CD14-positive monocyte (primary cell): Measurements from ENCODE around the gene MINDY3. TPM values are rescaled to one million over a fixed set of nuclear protein-coding genes. Genes with fewer than 3 reads are reported as not detected.

Experiments
- DNase-seq, 3 donors: peaks; one replicate each; pipeline ENCODE4 v3.0.0-alpha.2; 2011 to 2022
- H2AFZ ChIP-seq: 2 replicates; pipeline ENCODE4 v1.6.0; 2012; ENCODE audit warnings: mild to moderate bottlenecking, low read depth, low read length, inconsistent platforms; ENCODE audit not compliant: insufficient read depth, poor library complexity, severe bottlenecking
- H3K27ac ChIP-seq, 2 donors: 1 replicate in 1 of 2; 2 replicates in 1 of 2; pipeline ENCODE4 v1.5.1; 2012 to 2013; ENCODE audit warnings: low read length in 2 of 2, control low read depth in 1 of 2, inconsistent platforms in 1 of 2, low read depth in 1 of 2, mild to moderate bottlenecking in 1 of 2
- H3K27me3 ChIP-seq, 2 donors: one replicate each; pipeline versions ENCODE4 v1.6.0 to v1.6.1; 2011 to 2013; ENCODE audit warnings: low read length in 2 of 2; ENCODE audit not compliant: control insufficient read depth in 2 of 2, insufficient read depth in 2 of 2
- H3K36me3 ChIP-seq, 2 donors: replicated peaks in 1 of 2; 1 replicate in 1 of 2; 2 replicates in 1 of 2; pipeline versions ENCODE4 v1.5.1 to v1.6.1; 2012 to 2013; ENCODE audit warnings: low read length in 2 of 2, control low read depth in 1 of 2, inconsistent platforms in 1 of 2, mild to moderate bottlenecking in 1 of 2; ENCODE audit not compliant: insufficient read depth in 2 of 2, control insufficient read depth in 1 of 2
- H3K4me1 ChIP-seq, 2 donors: 1 replicate in 1 of 2; 2 replicates in 1 of 2; pipeline versions ENCODE4 v1.5.1 to v1.6.1; 2012 to 2013; ENCODE audit warnings: low read length in 2 of 2, control low read depth in 1 of 2, inconsistent platforms in 1 of 2, mild to moderate bottlenecking in 1 of 2, moderate library complexity in 1 of 2; ENCODE audit not compliant: insufficient read depth in 2 of 2, control insufficient read depth in 1 of 2
- H3K4me2 ChIP-seq: replicated peaks from 2 replicates; pipeline ENCODE3; 2012; ENCODE audit warnings: low read length, moderate library complexity, mild to moderate bottlenecking; ENCODE audit not compliant: poor library complexity, severe bottlenecking; ENCODE audit errors: extremely low read depth
- H3K4me3 ChIP-seq, 3 experiments: fragments of 200-600 bp in 1 of 3; sonication (generic) in 1 of 3; replicated peaks in 1 of 3; 1 replicate in 2 of 3; 2 replicates in 1 of 3; pipeline ENCODE4 v1.5.1; 2011 to 2013; ENCODE audit warnings: low read length in 3 of 3, mild to moderate bottlenecking in 3 of 3, control low read depth in 2 of 3, low read depth in 2 of 3, inconsistent platforms in 1 of 3, moderate library complexity in 1 of 3
- H3K79me2 ChIP-seq: 2 replicates; pipeline ENCODE4 v1.6.0; 2012; ENCODE audit warnings: mild to moderate bottlenecking, control low read depth, inconsistent platforms, low read length, moderate library complexity; ENCODE audit not compliant: insufficient read depth
- H3K9ac ChIP-seq: 2 replicates; pipeline ENCODE4 v1.6.0; 2017; ENCODE audit warnings: low read length, mild to moderate bottlenecking; ENCODE audit not compliant: insufficient read depth, poor library complexity, severe bottlenecking
- H3K9me3 ChIP-seq, 2 donors: replicated peaks in 1 of 2; 1 replicate in 1 of 2; 2 replicates in 1 of 2; pipeline versions ENCODE4 v1.5.1 to v1.6.1; 2012 to 2013; ENCODE audit warnings: low read length in 2 of 2, control low read depth in 1 of 2; ENCODE audit not compliant: control insufficient read depth in 1 of 2, insufficient read depth in 1 of 2
- H4K20me1 ChIP-seq: 2 replicates; pipeline ENCODE4 v1.6.0; 2012; ENCODE audit warnings: mild to moderate bottlenecking, low read length, control low read depth, moderate library complexity; ENCODE audit not compliant: insufficient read depth
- H3K27ac Mint-ChIP-seq, 7 donors: one replicate each; pipeline ENCODE4 v1.8.0; 2020; ENCODE audit warnings: mild to moderate bottlenecking in 7 of 7, mixed read lengths in 7 of 7, moderate library complexity in 6 of 7, inconsistent platforms in 2 of 7
- H3K27me3 Mint-ChIP-seq, 3 donors: one replicate each; pipeline ENCODE4 v1.8.0; 2021 to 2022; ENCODE audit warnings: low read depth in 3 of 3, mild to moderate bottlenecking in 3 of 3, mixed read lengths in 3 of 3, moderate library complexity in 3 of 3, inconsistent platforms in 1 of 3
- H3K36me3 Mint-ChIP-seq, 2 donors: one replicate each; pipeline ENCODE4 v1.8.0; 2020; ENCODE audit warnings: mixed read lengths in 2 of 2, inconsistent platforms in 1 of 2, mild to moderate bottlenecking in 1 of 2
- H3K4me1 Mint-ChIP-seq: one replicate; pipeline ENCODE4 v1.8.0; 2020; ENCODE audit warnings: mild to moderate bottlenecking, mixed read lengths
- H3K4me3 Mint-ChIP-seq, 2 donors: one replicate each; pipeline ENCODE4 v1.8.0; 2020; ENCODE audit warnings: mild to moderate bottlenecking in 2 of 2, mixed read lengths in 2 of 2, moderate library complexity in 1 of 2
- H3K9me3 Mint-ChIP-seq, 7 donors: one replicate each; pipeline ENCODE4 v1.8.0; 2020 to 2022; ENCODE audit warnings: mixed read lengths in 7 of 7, mild to moderate bottlenecking in 6 of 7, moderate library complexity in 6 of 7, inconsistent platforms in 2 of 7
- WGBS: methylation state at CpG from one replicate; pipeline ENCODE4 v1.1.5; 2013; ENCODE audit warnings: missing lambda C conversion rate; ENCODE audit not compliant: insufficient coverage; 5-methylcytosine and 5-hydroxymethylcytosine counted together
- intact Hi-C, 2 donors: fragments of 100-400 bp; cut with micrococcal nuclease; formaldehyde crosslinking; loops; one replicate each; pipeline versions ENCODE4 v1.15.0 to v1.15.1; 2023
- polyA plus RNA-seq, 3 donors: library from polyadenylated mRNA; depleted of rRNA in 1 of 3; unstranded in 2 of 3; stranded (reverse) in 1 of 3; fragments of 300-500 nt in 2 of 3; fragments of >200 nt in 1 of 3; fragmentation: Illumina TruSeq in 2 of 3; gene quantifications; 1 replicate in 2 of 3; 2 replicates in 1 of 3; pipeline ENCODE4 v1.2.3, GENCODE V29; 2012 to 2021
- TF ChIP-seq, protein P1 (sequence below): fragments of 200-600 bp; IDR thresholded peaks from one replicate; pipeline ENCODE4 v1.8.0; 2022; ENCODE audit warnings: antibody characterized with exemption, mild to moderate bottlenecking

MINDY3 gene
- polyA plus RNA-seq, 3 donors: 2.4 to 14.8 (median 4.4) TPM

DNA sequence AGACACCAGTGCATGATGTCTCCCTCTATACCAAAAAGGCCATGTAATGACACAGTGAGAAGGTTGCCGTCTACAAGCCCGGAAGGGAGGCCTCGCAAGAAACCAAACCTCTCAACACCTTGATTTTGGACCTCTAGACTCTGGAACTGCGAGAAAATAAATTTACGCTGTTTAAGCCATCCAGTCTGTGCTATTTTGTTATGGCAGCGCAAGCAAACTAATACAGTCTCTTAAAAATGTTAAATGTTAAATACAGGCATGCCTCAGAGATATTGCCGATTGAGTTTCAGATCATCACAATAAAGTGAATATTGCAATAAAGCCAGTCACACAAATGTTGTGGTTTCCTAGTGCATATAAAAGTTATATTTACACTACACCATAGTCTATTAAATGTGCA, 5.0 kb upstream of the MINDY3 start:
- Mint-ChIP-seq H3K27me3 (peaks cover 27 to 38% (median 27%) of the 10 kb centered on the region in 3 donors), H3K4me1 (peaks cover 3% of the 10 kb centered on the region), H3K27ac (no peak overlapping the region), H3K9me3 (peaks cover 0 to 9% (median 4%) of the 10 kb centered on the region in 7 donors), H3K36me3 (no peaks in the 10 kb centered on the region), H3K4me3 (no peak overlapping the region)
- Histone ChIP-seq H3K9me3 (no peaks in the 10 kb centered on the region), H3K4me2 (no peak overlapping the region), H4K20me1 (no peaks in the 10 kb centered on the region), H2AFZ (no peak overlapping the region), H3K4me1 (peaks cover 4 to 6% of the 10 kb centered on the region in 2 donors), H3K36me3 (no peaks in the 10 kb centered on the region), H3K4me3 (no peak overlapping the region), H3K79me2 (peaks cover 6% of the 10 kb centered on the region), H3K27me3 (peaks cover 20 to 39% of the 10 kb centered on the region in 2 donors), H3K9ac (no peak overlapping the region), H3K27ac (no peak overlapping the region)
- TF ChIP-seq, protein P1, sequence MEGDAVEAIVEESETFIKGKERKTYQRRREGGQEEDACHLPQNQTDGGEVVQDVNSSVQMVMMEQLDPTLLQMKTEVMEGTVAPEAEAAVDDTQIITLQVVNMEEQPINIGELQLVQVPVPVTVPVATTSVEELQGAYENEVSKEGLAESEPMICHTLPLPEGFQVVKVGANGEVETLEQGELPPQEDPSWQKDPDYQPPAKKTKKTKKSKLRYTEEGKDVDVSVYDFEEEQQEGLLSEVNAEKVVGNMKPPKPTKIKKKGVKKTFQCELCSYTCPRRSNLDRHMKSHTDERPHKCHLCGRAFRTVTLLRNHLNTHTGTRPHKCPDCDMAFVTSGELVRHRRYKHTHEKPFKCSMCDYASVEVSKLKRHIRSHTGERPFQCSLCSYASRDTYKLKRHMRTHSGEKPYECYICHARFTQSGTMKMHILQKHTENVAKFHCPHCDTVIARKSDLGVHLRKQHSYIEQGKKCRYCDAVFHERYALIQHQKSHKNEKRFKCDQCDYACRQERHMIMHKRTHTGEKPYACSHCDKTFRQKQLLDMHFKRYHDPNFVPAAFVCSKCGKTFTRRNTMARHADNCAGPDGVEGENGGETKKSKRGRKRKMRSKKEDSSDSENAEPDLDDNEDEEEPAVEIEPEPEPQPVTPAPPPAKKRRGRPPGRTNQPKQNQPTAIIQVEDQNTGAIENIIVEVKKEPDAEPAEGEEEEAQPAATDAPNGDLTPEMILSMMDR: no peak
- no CpG with 5 or more reads among the region's 7 CpGs for WGBS
- intact Hi-C loops: no loop called here
- no peak for DNase-seq

DNA sequence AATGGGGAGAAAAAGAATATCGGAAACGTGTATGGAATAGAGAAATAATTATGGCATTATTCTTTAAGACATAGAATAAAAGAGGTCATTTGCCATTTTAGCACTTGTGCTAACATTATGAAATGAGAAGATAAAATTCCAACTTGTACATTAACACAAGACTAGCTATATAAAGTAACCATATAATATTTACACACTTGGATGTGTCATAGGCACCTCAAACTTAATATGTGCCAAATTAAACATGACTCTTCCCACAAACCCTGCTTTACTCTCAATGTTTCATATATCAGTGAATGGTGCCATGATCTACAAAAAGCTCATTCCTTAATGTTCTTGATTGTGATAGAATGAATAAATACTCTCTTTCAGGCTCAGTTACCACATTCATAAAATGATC, 4.1 kb upstream of the MINDY3 start:
- no peaks in the 10 kb centered on the region for H3K9me3 ChIP-seq
- H3K27me3 Mint-ChIP-seq: peaks cover 22 to 33% (median 22%) of the 10 kb centered on the region in 3 donors
- H3K27ac Mint-ChIP-seq: no peak overlapping the region
- intact Hi-C loops: no loop called here
- no peaks in the 10 kb centered on the region for H3K36me3 ChIP-seq
- no peak overlapping the region for H3K27ac ChIP-seq
- H3K9me3 Mint-ChIP-seq: peaks cover 0 to 10% (median 5%) of the 10 kb centered on the region in 7 donors
- H3K9ac ChIP-seq: no peak overlapping the region
- H3K4me1 Mint-ChIP-seq: peaks cover 6% of the 10 kb centered on the region
- TF ChIP-seq, protein P1: no peak
- peaks cover 15% of the 10 kb centered on the region for H3K79me2 ChIP-seq
- H3K4me2 ChIP-seq: no peak overlapping the region
- peaks cover 7 to 10% of the 10 kb centered on the region in 2 donors for H3K4me1 ChIP-seq
- peaks cover 20 to 33% of the 10 kb centered on the region in 2 donors for H3K27me3 ChIP-seq
- WGBS: no CpG with 5 or more reads among the region's 2 CpGs
- no peak overlapping the region for H3K4me3 ChIP-seq
- H4K20me1 ChIP-seq: no peaks in the 10 kb centered on the region
- H2AFZ ChIP-seq: no peak overlapping the region
- no peaks in the 10 kb centered on the region for H3K36me3 Mint-ChIP-seq
- no peak for DNase-seq
- no peak overlapping the region for H3K4me3 Mint-ChIP-seq
